ENCODE results near the gene IGFN1.

GRCh38 chr1:201140941-201141260 lies 49.7 kb upstream of the IGFN1 start:
- no peak for TF ChIP-seq TAF1 (IDR thresholded peaks at IDR 0.05; ENCODE audit: low read depth)
- no peak for TF ChIP-seq EZH2 (IDR thresholded peaks at IDR 0.05; ENCODE audit: borderline replicate concordance, insufficient read depth, low read length, poor library complexity, severe bottlenecking)
- no peak for TF ChIP-seq POLR2AphosphoS5 (IDR thresholded peaks at IDR 0.05)
- no peak for TF ChIP-seq CTCF (IDR thresholded peaks at IDR 0.05; ENCODE audit: poor library complexity, severe bottlenecking)
- no peak for TF ChIP-seq RAD21 (conservative IDR thresholded peaks at IDR 0.05)
- no peak for TF ChIP-seq MXI1 (conservative IDR thresholded peaks at IDR 0.05; ENCODE audit: poor library complexity, severe bottlenecking)
- no peak for TF ChIP-seq REST (IDR thresholded peaks at IDR 0.05; ENCODE audit: borderline replicate concordance)
- TF ChIP-seq EP300 (conservative IDR thresholded peaks at IDR 0.05; ENCODE audit: poor library complexity, severe bottlenecking): no peak
